WTC11 (cell line): ENCODE measurements around the gene REEP2. TPM values are rescaled to one million over a fixed set of nuclear protein-coding genes. Genes with fewer than 3 reads are reported as not detected.

Experiments
- CREB1 ChIP-seq: sonication (generic); formaldehyde crosslinking; IDR thresholded peaks from 2 replicates; pipeline ENCODE4 v1.8.0; 2023; ENCODE audit warnings: mild to moderate bottlenecking, missing genetic modification reagents
- FOXJ3 ChIP-seq: sonication (generic); formaldehyde crosslinking; IDR thresholded peaks from 2 replicates; pipeline ENCODE4 v1.9.0; 2021; ENCODE audit warnings: missing genetic modification reagents, mild to moderate bottlenecking, borderline replicate concordance
- HMGA2 ChIP-seq: fragments of 250-450 bp; sonication (Bioruptor Pico); IDR thresholded peaks from 2 replicates; pipeline ENCODE4 v1.4.0; 2021; ENCODE audit warnings: mild to moderate bottlenecking, moderate library complexity
- KAT7 ChIP-seq: sonication (generic); formaldehyde crosslinking; IDR thresholded peaks from 2 replicates; pipeline ENCODE4 v1.8.1; 2023; ENCODE audit warnings: missing genetic modification reagents, mild to moderate bottlenecking, borderline replicate concordance
- MXD4 ChIP-seq: fragments of 250-450 bp; sonication (Bioruptor Pico); IDR thresholded peaks from 2 replicates; pipeline ENCODE4 v1.8.0; 2021; ENCODE audit warnings: mild to moderate bottlenecking, moderate library complexity, borderline replicate concordance
- NFE2L1 ChIP-seq: sonication (generic); formaldehyde crosslinking; IDR thresholded peaks from 2 replicates; pipeline ENCODE4 v1.8.1; 2023; ENCODE audit warnings: missing genetic modification reagents
- NFYB ChIP-seq: sonication (generic); formaldehyde crosslinking; conservative IDR thresholded peaks from 2 replicates; pipeline ENCODE4 v1.8.0; 2022; ENCODE audit warnings: low read depth, missing genetic modification reagents
- NR2C2 ChIP-seq: sonication (generic); formaldehyde crosslinking; IDR thresholded peaks from 2 replicates; pipeline ENCODE4 v1.8.0; 2022; ENCODE audit warnings: mild to moderate bottlenecking, missing genetic modification reagents
- PRRX2 ChIP-seq: fragments of 250-450 bp; sonication (Bioruptor Pico); IDR thresholded peaks from 2 replicates; pipeline ENCODE4 v1.8.0; 2021; ENCODE audit warnings: mild to moderate bottlenecking
- TEAD1 ChIP-seq: sonication (generic); formaldehyde crosslinking; IDR thresholded peaks from 2 replicates; pipeline ENCODE4 v1.8.0; 2022; ENCODE audit warnings: mild to moderate bottlenecking, missing genetic modification reagents
- ZNF219 ChIP-seq: sonication (generic); formaldehyde crosslinking; IDR thresholded peaks from 2 replicates; pipeline ENCODE4 v1.8.0; 2023; ENCODE audit warnings: missing genetic modification reagents, mild to moderate bottlenecking, borderline replicate concordance
- total RNA-seq: library from RNA; stranded (reverse); gene quantifications from 3 replicates; pipeline ENCODE4 v1.2.3, GENCODE V29; 2021
- TF ChIP-seq, protein P1 (sequence below): sonication (generic); formaldehyde crosslinking; IDR thresholded peaks from 2 replicates; pipeline ENCODE4 v1.8.1; 2023; ENCODE audit warnings: mild to moderate bottlenecking, missing genetic modification reagents, borderline replicate concordance
- TF ChIP-seq, protein P2 (sequence below): fragments of 250-450 bp; sonication (Bioruptor Pico); IDR thresholded peaks from 2 replicates; pipeline ENCODE4 v1.9.0; 2021; ENCODE audit warnings: mild to moderate bottlenecking
- TF ChIP-seq, protein P3 (sequence below): sonication (generic); formaldehyde crosslinking; conservative IDR thresholded peaks from 2 replicates; pipeline ENCODE4 v1.8.1; 2023; ENCODE audit warnings: mild to moderate bottlenecking, low read depth, missing genetic modification reagents, moderate library complexity
- TF ChIP-seq, protein P4 (sequence below): sonication (generic); formaldehyde crosslinking; IDR thresholded peaks from 2 replicates; pipeline ENCODE4 v1.8.0; 2022; ENCODE audit warnings: mild to moderate bottlenecking, missing genetic modification reagents

Gene REEP2
- total RNA-seq, 1 experiment from 2014 or later, result 51.1 TPM

DNA sequence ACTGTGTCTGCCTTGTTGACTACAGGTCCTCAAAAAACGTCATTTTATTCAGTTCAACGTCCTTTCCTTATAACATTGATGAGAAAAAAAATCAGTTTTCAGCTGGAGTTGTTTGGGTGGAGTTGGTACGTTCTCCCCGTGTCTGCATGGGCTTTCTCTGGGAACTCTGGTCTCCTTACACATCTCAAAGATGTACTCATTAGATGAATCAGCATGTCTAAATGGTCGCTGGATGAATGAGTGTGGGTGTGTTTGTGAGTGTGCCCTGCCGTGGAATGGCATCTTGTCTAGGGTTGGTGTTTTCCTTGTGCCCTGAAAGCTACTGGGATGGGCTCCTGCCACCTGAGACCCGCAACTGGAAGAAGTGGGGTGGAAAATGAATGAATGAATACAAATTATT lies 56.5 kb downstream of the REEP2 start (continued):
- TF ChIP-seq, protein P1, sequence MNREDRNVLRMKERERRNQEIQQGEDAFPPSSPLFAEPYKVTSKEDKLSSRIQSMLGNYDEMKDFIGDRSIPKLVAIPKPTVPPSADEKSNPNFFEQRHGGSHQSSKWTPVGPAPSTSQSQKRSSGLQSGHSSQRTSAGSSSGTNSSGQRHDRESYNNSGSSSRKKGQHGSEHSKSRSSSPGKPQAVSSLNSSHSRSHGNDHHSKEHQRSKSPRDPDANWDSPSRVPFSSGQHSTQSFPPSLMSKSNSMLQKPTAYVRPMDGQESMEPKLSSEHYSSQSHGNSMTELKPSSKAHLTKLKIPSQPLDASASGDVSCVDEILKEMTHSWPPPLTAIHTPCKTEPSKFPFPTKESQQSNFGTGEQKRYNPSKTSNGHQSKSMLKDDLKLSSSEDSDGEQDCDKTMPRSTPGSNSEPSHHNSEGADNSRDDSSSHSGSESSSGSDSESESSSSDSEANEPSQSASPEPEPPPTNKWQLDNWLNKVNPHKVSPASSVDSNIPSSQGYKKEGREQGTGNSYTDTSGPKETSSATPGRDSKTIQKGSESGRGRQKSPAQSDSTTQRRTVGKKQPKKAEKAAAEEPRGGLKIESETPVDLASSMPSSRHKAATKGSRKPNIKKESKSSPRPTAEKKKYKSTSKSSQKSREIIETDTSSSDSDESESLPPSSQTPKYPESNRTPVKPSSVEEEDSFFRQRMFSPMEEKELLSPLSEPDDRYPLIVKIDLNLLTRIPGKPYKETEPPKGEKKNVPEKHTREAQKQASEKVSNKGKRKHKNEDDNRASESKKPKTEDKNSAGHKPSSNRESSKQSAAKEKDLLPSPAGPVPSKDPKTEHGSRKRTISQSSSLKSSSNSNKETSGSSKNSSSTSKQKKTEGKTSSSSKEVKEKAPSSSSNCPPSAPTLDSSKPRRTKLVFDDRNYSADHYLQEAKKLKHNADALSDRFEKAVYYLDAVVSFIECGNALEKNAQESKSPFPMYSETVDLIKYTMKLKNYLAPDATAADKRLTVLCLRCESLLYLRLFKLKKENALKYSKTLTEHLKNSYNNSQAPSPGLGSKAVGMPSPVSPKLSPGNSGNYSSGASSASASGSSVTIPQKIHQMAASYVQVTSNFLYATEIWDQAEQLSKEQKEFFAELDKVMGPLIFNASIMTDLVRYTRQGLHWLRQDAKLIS, result no peak
- TF ChIP-seq MXD4 (CRISPR knock-in tag) (no peak), HMGA2 (CRISPR knock-in tag) (no peak), NR2C2 (no peak), CREB1 (CRISPR knock-in tag) (no peak), NFYB (CRISPR knock-in tag) (no peak), FOXJ3 (CRISPR knock-in tag) (no peak), PRRX2 (CRISPR knock-in tag) (no peak), TEAD1 (no peak), NFE2L1 (CRISPR knock-in tag) (no peak), ZNF219 (CRISPR knock-in tag) (no peak), KAT7 (CRISPR knock-in tag) (no peak)
- TF ChIP-seq, protein P2, sequence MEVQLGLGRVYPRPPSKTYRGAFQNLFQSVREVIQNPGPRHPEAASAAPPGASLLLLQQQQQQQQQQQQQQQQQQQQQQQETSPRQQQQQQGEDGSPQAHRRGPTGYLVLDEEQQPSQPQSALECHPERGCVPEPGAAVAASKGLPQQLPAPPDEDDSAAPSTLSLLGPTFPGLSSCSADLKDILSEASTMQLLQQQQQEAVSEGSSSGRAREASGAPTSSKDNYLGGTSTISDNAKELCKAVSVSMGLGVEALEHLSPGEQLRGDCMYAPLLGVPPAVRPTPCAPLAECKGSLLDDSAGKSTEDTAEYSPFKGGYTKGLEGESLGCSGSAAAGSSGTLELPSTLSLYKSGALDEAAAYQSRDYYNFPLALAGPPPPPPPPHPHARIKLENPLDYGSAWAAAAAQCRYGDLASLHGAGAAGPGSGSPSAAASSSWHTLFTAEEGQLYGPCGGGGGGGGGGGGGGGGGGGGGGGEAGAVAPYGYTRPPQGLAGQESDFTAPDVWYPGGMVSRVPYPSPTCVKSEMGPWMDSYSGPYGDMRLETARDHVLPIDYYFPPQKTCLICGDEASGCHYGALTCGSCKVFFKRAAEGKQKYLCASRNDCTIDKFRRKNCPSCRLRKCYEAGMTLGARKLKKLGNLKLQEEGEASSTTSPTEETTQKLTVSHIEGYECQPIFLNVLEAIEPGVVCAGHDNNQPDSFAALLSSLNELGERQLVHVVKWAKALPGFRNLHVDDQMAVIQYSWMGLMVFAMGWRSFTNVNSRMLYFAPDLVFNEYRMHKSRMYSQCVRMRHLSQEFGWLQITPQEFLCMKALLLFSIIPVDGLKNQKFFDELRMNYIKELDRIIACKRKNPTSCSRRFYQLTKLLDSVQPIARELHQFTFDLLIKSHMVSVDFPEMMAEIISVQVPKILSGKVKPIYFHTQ, result no peak
- TF ChIP-seq, protein P3, sequence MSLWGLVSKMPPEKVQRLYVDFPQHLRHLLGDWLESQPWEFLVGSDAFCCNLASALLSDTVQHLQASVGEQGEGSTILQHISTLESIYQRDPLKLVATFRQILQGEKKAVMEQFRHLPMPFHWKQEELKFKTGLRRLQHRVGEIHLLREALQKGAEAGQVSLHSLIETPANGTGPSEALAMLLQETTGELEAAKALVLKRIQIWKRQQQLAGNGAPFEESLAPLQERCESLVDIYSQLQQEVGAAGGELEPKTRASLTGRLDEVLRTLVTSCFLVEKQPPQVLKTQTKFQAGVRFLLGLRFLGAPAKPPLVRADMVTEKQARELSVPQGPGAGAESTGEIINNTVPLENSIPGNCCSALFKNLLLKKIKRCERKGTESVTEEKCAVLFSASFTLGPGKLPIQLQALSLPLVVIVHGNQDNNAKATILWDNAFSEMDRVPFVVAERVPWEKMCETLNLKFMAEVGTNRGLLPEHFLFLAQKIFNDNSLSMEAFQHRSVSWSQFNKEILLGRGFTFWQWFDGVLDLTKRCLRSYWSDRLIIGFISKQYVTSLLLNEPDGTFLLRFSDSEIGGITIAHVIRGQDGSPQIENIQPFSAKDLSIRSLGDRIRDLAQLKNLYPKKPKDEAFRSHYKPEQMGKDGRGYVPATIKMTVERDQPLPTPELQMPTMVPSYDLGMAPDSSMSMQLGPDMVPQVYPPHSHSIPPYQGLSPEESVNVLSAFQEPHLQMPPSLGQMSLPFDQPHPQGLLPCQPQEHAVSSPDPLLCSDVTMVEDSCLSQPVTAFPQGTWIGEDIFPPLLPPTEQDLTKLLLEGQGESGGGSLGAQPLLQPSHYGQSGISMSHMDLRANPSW (CRISPR knock-in tag), result no peak
- TF ChIP-seq, protein P4, sequence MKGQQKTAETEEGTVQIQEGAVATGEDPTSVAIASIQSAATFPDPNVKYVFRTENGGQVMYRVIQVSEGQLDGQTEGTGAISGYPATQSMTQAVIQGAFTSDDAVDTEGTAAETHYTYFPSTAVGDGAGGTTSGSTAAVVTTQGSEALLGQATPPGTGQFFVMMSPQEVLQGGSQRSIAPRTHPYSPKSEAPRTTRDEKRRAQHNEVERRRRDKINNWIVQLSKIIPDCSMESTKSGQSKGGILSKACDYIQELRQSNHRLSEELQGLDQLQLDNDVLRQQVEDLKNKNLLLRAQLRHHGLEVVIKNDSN (CRISPR knock-in tag), result no peak
- TF ChIP-seq, all 79 proteins: peak for 0

Other genes starting within 250 kb of the REEP2 start
- gene CDC23, start 225.7 kb upstream of the REEP2 start, total RNA-seq, result 43.8 to 45.3 TPM (median 44.5 TPM) in 3 replicates
- gene GFRA3, start 164.4 kb upstream of the REEP2 start, total RNA-seq, result 0.69 to 1.3 TPM (median 0.94 TPM) in 3 replicates
- 15.0 to 18.8 TPM (median 16.1 TPM) in 3 replicates for gene CDC25C, start 107.3 kb upstream of the REEP2 start, total RNA-seq
- 51.3 to 56.2 TPM (median 53.0 TPM) in 3 replicates for gene FAM53C, start 100.8 kb upstream of the REEP2 start, total RNA-seq
- gene KDM3B, start 86.4 kb upstream of the REEP2 start, total RNA-seq, result 86.2 to 89.0 TPM (median 87.9 TPM) in 3 replicates
- 15.7 to 30.0 TPM (median 28.5 TPM) in 3 replicates for gene EGR1, start 26.4 kb downstream of the REEP2 start, total RNA-seq
- 110 to 137 TPM (median 115 TPM) in 3 replicates for gene ETF1, start 104.2 kb downstream of the REEP2 start, total RNA-seq
- 313 to 414 TPM (median 328 TPM) in 3 replicates for gene HSPA9, start 136.3 kb downstream of the REEP2 start, total RNA-seq